Left lung (tissue), 14 donors: ENCODE data around the gene TDRD3. TPM values are rescaled to one million over a fixed set of nuclear protein-coding genes. Genes with fewer than 3 reads are reported as not detected.

Experiments used
- ATAC-seq: fragments of 200-7000 bp; cut with Tn5 transposase; one replicate; pipeline ENCODE4 v1.9.1; 2020; ENCODE audit warnings: moderate library complexity
- DNase-seq, 4 donors: peaks; one replicate each; pipeline ENCODE4 v3.0.0-alpha.2; 2013 to 2020
- H3K27ac ChIP-seq, 2 donors: fragments of 200-600 bp; sonication (generic) in 1 of 2; one replicate each; pipeline versions ENCODE4 v1.5.0 to v1.8.0; 2020 to 2021
- H3K27me3 ChIP-seq, 2 donors: fragments of 200-600 bp; sonication (generic) in 1 of 2; one replicate each; pipeline versions ENCODE4 v1.5.0 to v1.8.0; 2020 to 2021
- H3K36me3 ChIP-seq, 2 donors: fragments of 200-600 bp; sonication (generic) in 1 of 2; one replicate each; pipeline versions ENCODE4 v1.5.0 to v1.8.0; 2020 to 2021
- H3K4me1 ChIP-seq, 2 donors: fragments of 200-600 bp; one replicate each; pipeline ENCODE4 v1.8.0; 2021
- H3K4me3 ChIP-seq, 2 donors: fragments of 200-600 bp; sonication (generic) in 1 of 2; one replicate each; pipeline versions ENCODE4 v1.5.0 to v1.8.0; 2020 to 2021; ENCODE audit warnings: mild to moderate bottlenecking in 1 of 2
- H3K9me3 ChIP-seq, 2 donors: fragments of 200-600 bp; sonication (generic) in 1 of 2; one replicate each; pipeline versions ENCODE4 v1.5.0 to v1.8.0; 2020 to 2021
- intact Hi-C, 2 donors: fragments of 100-400 bp; cut with DNase I; formaldehyde crosslinking; loops; one replicate each; pipeline versions ENCODE4 v1.11.2 to v1.14.2; 2022
- long read RNA-seq, 12 donors: library from polyadenylated mRNA in 2 of 12; unstranded in 2 of 12; transcript quantifications; one replicate each; pipeline ENCODE4 v2.0.0 and lab custom pipeline, GENCODE V29; 2019 to 2026
- polyA plus RNA-seq, 6 donors: library from polyadenylated mRNA; unstranded; fragments of 120-200 nt; gene quantifications; one replicate each; pipeline ENCODE4 v1.2.1, GENCODE V29; 2013; ENCODE audit not compliant: insufficient read length in 6 of 6
- total RNA-seq, 2 donors: library from RNA; stranded (reverse); fragmentation: NEBNext Ultra II Directional; extraction: Animal tissue kit (Norgen Biotek cat#: 25700); gene quantifications; one replicate each; pipeline ENCODE4 v1.2.1, GENCODE V29; 2021
- TF ChIP-seq, protein P1 (sequence below), 2 donors: fragments of 200-600 bp; sonication (generic) in 1 of 2; IDR thresholded peaks; one replicate each; pipeline versions ENCODE4 v1.5.0 to v1.8.0; 2021; ENCODE audit warnings: antibody characterized with exemption in 2 of 2
- donor health status: DM: no; HTN: yes; CAD: no.
- donor health status: DM: no; HTN: no; CAD: no.

TDRD3 gene
- 10 to 100 TPM; 18.2 to 21.0 TPM for total RNA-seq
- polyA plus RNA-seq: 10 to 100 TPM; 38.7 to 43.4 (median 41.4) TPM
- long read RNA-seq, donor 1, partial matches to known transcripts: 6 of 8 reads
- long read RNA-seq, donor 1, other reads (novel, unspliced or antisense): 0 of 8 reads
- long read RNA-seq, donor 2, partial matches to known transcripts: 21 of 26 reads
- long read RNA-seq, donor 2, other reads (novel, unspliced or antisense): 0 of 26 reads
- long read RNA-seq, donor 3, partial matches to known transcripts: 5 of 7 reads
- long read RNA-seq, donor 3, other reads (novel, unspliced or antisense): 0 of 7 reads
- long read RNA-seq, donor 4, partial matches to known transcripts: 2 of 4 reads
- long read RNA-seq, donor 4, other reads (novel, unspliced or antisense): 2 of 4 reads
- long read RNA-seq, donor 5, partial matches to known transcripts: 16 of 16 reads
- long read RNA-seq, donor 5, other reads (novel, unspliced or antisense): 0 of 16 reads
- long read RNA-seq, donor 6, partial matches to known transcripts: 5 of 5 reads
- long read RNA-seq, donor 6, other reads (novel, unspliced or antisense): 0 of 5 reads
- long read RNA-seq, donor 7, partial matches to known transcripts: 12 of 13 reads
- long read RNA-seq, donor 7, other reads (novel, unspliced or antisense): 0 of 13 reads
- long read RNA-seq, donor 8, partial matches to known transcripts: 15 of 15 reads
- long read RNA-seq, donor 8, other reads (novel, unspliced or antisense): 0 of 15 reads
- long read RNA-seq, donor 9: 0 reads
- long read RNA-seq, donor 10: 0 reads
- long read RNA-seq, donor 11, partial matches to known transcripts: 11 of 12 reads
- long read RNA-seq, donor 11, other reads (novel, unspliced or antisense): 0 of 12 reads
- long read RNA-seq, donor 12, partial matches to known transcripts: 19 of 22 reads
- long read RNA-seq, donor 12, other reads (novel, unspliced or antisense): 0 of 22 reads

- no peaks in the 10 kb centered on the region for H3K36me3 ChIP-seq
- H3K4me3 ChIP-seq: peak within 1 kb of the TSS; percentile 47 to 50
- intact Hi-C loops: no loop called here
- H3K9me3 ChIP-seq: no peaks in the 10 kb centered on the region
- ATAC-seq (peak; percentile 84), DNase-seq (peak; percentile 86 to 95 (median 91))
- H3K27me3 ChIP-seq: no peaks in the 10 kb centered on the region
- H3K4me1 ChIP-seq: peaks cover 12 to 14% of the 10 kb centered on the region in 2 donors
- H3K27ac ChIP-seq: peak within 1 kb of the TSS; percentile 94 to 97
- TF ChIP-seq, protein P1, sequence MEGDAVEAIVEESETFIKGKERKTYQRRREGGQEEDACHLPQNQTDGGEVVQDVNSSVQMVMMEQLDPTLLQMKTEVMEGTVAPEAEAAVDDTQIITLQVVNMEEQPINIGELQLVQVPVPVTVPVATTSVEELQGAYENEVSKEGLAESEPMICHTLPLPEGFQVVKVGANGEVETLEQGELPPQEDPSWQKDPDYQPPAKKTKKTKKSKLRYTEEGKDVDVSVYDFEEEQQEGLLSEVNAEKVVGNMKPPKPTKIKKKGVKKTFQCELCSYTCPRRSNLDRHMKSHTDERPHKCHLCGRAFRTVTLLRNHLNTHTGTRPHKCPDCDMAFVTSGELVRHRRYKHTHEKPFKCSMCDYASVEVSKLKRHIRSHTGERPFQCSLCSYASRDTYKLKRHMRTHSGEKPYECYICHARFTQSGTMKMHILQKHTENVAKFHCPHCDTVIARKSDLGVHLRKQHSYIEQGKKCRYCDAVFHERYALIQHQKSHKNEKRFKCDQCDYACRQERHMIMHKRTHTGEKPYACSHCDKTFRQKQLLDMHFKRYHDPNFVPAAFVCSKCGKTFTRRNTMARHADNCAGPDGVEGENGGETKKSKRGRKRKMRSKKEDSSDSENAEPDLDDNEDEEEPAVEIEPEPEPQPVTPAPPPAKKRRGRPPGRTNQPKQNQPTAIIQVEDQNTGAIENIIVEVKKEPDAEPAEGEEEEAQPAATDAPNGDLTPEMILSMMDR (IDR thresholded peaks at IDR 0.05): peak; percentile 71 to 74
Measured at GRCh38 chr13:60396783-60397703, at the start of gene TDRD3. TSS of gene TDRD3 (plus strand) at chr13:60397220. CDS start at chr13:60397365, 145 bp downstream.

GRCh38 chr13:60347690-60348089 is 49.3 kb upstream of the TDRD3 start:
- DNase-seq (no peak), ATAC-seq (no peak)
- Histone ChIP-seq H3K27me3 (no peaks in the 10 kb centered on the region), H3K4me3 (no peak overlapping the region), H3K36me3 (no peaks in the 10 kb centered on the region), H3K4me1 (no peaks in the 10 kb centered on the region), H3K9me3 (no peaks in the 10 kb centered on the region), H3K27ac (no peak overlapping the region)
- intact Hi-C loops: no loop called here
- TF ChIP-seq, protein P1 (IDR thresholded peaks at IDR 0.05): no peak

GRCh38 chr13:60348097-60348496 is 48.9 kb upstream of the TDRD3 start:
- Histone ChIP-seq H3K27ac (no peak overlapping the region), H3K4me1 (no peaks in the 10 kb centered on the region), H3K27me3 (no peaks in the 10 kb centered on the region), H3K9me3 (no peaks in the 10 kb centered on the region), H3K4me3 (no peak overlapping the region), H3K36me3 (no peaks in the 10 kb centered on the region)
- TF ChIP-seq, protein P1 (IDR thresholded peaks at IDR 0.05): no peak
- DNase-seq (no peak), ATAC-seq (no peak)
- intact Hi-C loops: no loop called here

DNA sequence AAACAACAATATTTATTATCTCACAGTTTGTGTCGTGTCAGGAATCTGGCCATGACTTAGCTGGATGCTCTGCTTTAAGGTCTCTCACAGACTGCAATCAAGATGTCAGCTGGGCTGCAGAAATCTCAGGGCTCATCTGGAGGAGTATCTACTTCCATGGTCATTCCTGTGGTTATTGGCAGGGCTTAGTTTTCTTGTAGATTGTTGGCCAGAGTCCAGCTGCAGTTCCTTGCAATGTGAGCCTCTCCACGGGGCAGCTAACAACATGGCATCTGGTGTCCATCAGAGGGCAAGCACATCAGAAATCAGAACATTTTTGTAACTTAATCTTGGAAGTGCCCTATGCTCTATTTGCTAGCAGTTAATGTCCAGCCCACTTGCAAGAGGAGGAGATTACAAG is 45.7 kb upstream of the TDRD3 start:
- ATAC-seq (no peak), DNase-seq (no peak)
- no peaks in the 10 kb centered on the region for H3K36me3 ChIP-seq
- no peak overlapping the region for H3K27ac ChIP-seq
- TF ChIP-seq, protein P1 (IDR thresholded peaks at IDR 0.05): no peak
- intact Hi-C loops: no loop called here
- H3K9me3 ChIP-seq: no peaks in the 10 kb centered on the region
- H3K27me3 ChIP-seq: no peaks in the 10 kb centered on the region
- no peak overlapping the region for H3K4me3 ChIP-seq
- no peaks in the 10 kb centered on the region for H3K4me1 ChIP-seq
